Ishikawa (cell line): ENCODE measurements around the gene C3orf18.

ENCODE experiments used
- EGR1 ChIP-seq: IDR thresholded peaks from 2 replicates; pipeline ENCODE4 v1.6.1; 2012
- EP300 ChIP-seq: IDR thresholded peaks from 2 replicates; pipeline ENCODE4 v1.6.1; 2012; ENCODE audit warnings: borderline replicate concordance
- NFIC ChIP-seq: IDR thresholded peaks from 2 replicates; pipeline ENCODE4 v1.6.1; 2012
- RAD21 ChIP-seq: IDR thresholded peaks from 2 replicates; pipeline ENCODE4 v1.6.1; 2012; ENCODE audit warnings: low read depth
- TAF1 ChIP-seq: IDR thresholded peaks from 2 replicates; pipeline ENCODE4 v1.6.1; 2012; ENCODE audit warnings: low read depth, mild to moderate bottlenecking
- TCF12 ChIP-seq: IDR thresholded peaks from 2 replicates; pipeline ENCODE4 v1.6.1; 2012; ENCODE audit warnings: low read depth
- TEAD4 ChIP-seq: IDR thresholded peaks from 2 replicates; pipeline ENCODE4 v1.6.1; 2012
- USF1 ChIP-seq: IDR thresholded peaks from 2 replicates; pipeline ENCODE4 v1.6.1; 2012
- YY1 ChIP-seq: IDR thresholded peaks from 2 replicates; pipeline ENCODE4 v1.6.1; 2012; ENCODE audit warnings: low read depth
- ZBTB7A ChIP-seq: IDR thresholded peaks from 2 replicates; pipeline ENCODE4 v1.6.1; 2012; ENCODE audit warnings: low read depth
- TF ChIP-seq, protein P1 (sequence below): IDR thresholded peaks from 2 replicates; pipeline ENCODE4 v1.6.1; 2012; ENCODE audit warnings: low read depth, mild to moderate bottlenecking
- TF ChIP-seq, protein P2 (sequence below): IDR thresholded peaks from 2 replicates; pipeline ENCODE4 v1.6.1; 2012

DNA sequence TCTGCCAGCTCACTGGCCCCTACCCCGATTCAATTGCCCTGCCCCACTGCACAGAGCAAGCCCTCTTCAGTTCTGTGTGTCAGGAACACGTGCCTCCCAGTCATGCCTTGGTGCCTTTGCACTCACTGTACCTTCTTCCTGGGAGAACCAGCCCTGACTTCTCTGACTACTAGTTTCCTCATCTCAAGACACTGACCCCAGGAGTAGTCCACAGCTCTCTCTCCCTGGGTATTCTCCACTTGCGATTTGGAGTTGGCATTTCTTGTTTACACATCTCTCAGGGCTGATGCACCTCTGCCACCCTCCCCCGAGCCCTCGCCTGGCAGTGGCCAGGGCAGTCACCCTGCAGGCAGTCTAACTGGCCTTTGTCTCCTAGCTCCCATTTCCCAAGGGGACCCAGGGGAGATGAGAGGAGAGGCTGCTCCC is 38.4 kb upstream of the C3orf18 start:
- no peak for TF ChIP-seq ZBTB7A
- TF ChIP-seq, protein P1, sequence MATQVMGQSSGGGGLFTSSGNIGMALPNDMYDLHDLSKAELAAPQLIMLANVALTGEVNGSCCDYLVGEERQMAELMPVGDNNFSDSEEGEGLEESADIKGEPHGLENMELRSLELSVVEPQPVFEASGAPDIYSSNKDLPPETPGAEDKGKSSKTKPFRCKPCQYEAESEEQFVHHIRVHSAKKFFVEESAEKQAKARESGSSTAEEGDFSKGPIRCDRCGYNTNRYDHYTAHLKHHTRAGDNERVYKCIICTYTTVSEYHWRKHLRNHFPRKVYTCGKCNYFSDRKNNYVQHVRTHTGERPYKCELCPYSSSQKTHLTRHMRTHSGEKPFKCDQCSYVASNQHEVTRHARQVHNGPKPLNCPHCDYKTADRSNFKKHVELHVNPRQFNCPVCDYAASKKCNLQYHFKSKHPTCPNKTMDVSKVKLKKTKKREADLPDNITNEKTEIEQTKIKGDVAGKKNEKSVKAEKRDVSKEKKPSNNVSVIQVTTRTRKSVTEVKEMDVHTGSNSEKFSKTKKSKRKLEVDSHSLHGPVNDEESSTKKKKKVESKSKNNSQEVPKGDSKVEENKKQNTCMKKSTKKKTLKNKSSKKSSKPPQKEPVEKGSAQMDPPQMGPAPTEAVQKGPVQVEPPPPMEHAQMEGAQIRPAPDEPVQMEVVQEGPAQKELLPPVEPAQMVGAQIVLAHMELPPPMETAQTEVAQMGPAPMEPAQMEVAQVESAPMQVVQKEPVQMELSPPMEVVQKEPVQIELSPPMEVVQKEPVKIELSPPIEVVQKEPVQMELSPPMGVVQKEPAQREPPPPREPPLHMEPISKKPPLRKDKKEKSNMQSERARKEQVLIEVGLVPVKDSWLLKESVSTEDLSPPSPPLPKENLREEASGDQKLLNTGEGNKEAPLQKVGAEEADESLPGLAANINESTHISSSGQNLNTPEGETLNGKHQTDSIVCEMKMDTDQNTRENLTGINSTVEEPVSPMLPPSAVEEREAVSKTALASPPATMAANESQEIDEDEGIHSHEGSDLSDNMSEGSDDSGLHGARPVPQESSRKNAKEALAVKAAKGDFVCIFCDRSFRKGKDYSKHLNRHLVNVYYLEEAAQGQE: no peak
- TF ChIP-seq YY1: no peak
- no peak for TF ChIP-seq TAF1
- no peak for TF ChIP-seq NFIC
- TF ChIP-seq TCF12: no peak
- no peak for TF ChIP-seq TEAD4
- TF ChIP-seq EGR1: no peak
- no peak for TF ChIP-seq RAD21
- TF ChIP-seq, protein P2, sequence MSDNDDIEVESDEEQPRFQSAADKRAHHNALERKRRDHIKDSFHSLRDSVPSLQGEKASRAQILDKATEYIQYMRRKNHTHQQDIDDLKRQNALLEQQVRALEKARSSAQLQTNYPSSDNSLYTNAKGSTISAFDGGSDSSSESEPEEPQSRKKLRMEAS: peak; percentile 69; the same call in 1 of the 2 replicates
- 0 out of 2 replicates have a peak, but pooled peaks have one; percentile 48 for TF ChIP-seq USF1
- TF ChIP-seq EP300: no peak
